HEK293 (cell line): ENCODE results near the gene PTPN18.

Experiments
- CTCF ChIA-PET: fragments of 350-600 bp; formaldehyde crosslinking; extraction: SDS; loops from one replicate; lab custom pipeline; 2021; ENCODE audit warnings: antibody characterized with exemption; lab: Yijun Ruan, JAX
- POLR2A ChIA-PET: fragments of 300-600 bp; formaldehyde crosslinking; extraction: SDS; loops from one replicate; lab custom pipeline; 2020; ENCODE audit warnings: antibody characterized with exemption, inconsistent platforms; lab: Yijun Ruan, JAX
- H3K27ac ChIP-seq: fragments of 200-500 bp; sonication (Bioruptor generic); 2 replicates; pipeline ENCODE4 v1.5.1; 2014; ENCODE audit warnings: low read depth, low read length, control low read depth, inconsistent platforms; ENCODE audit errors: extremely low read depth
- H3K36me3 ChIP-seq, 2 experiments: fragments of 200-500 bp in 1 of 2; sonication (Bioruptor generic) in 1 of 2; 1 replicate in 1 of 2; 2 replicates in 1 of 2; pipeline ENCODE4 v1.5.1; 2014 to 2017; ENCODE audit warnings: inconsistent platforms in 2 of 2, low read length in 2 of 2; ENCODE audit not compliant: control insufficient read depth in 2 of 2, insufficient read depth in 1 of 2
- H3K4me1 ChIP-seq: fragments of 200-500 bp; sonication (Bioruptor generic); 2 replicates; pipeline ENCODE4 v1.5.1; 2014; ENCODE audit warnings: mild to moderate bottlenecking, low read length, inconsistent platforms; ENCODE audit not compliant: control insufficient read depth, insufficient read depth
- H3K4me3 ChIP-seq: 2 replicates; pipeline ENCODE4 v1.5.1; 2011; ENCODE audit warnings: low read depth, mild to moderate bottlenecking, control low read depth, low read length, moderate library complexity
- H3K9me3 ChIP-seq: fragments of 200-500 bp; sonication (Bioruptor generic); 2 replicates; pipeline ENCODE4 v1.5.1; 2014; ENCODE audit warnings: low read depth, low read length, inconsistent platforms; ENCODE audit not compliant: control insufficient read depth, insufficient read depth
- BCL11B ChIP-seq: fragments of 450-650 bp; formaldehyde crosslinking; IDR thresholded peaks from 2 replicates; pipeline ENCODE4 v1.5.1; 2016; ENCODE audit warnings: low read depth, missing biosample characterization, missing genetic modification characterization
- GLIS2 ChIP-seq: fragments of 450-650 bp; formaldehyde crosslinking; IDR thresholded peaks from 2 replicates; pipeline ENCODE4 v1.5.1; 2016; ENCODE audit warnings: missing biosample characterization, missing genetic modification characterization
- MEIS1 ChIP-seq: sonication (generic); formaldehyde crosslinking; IDR thresholded peaks from 2 replicates; pipeline ENCODE4 v1.8.1; 2022; ENCODE audit warnings: missing genetic modification reagents, mild to moderate bottlenecking, borderline replicate concordance
- PBX3 ChIP-seq: sonication (generic); formaldehyde crosslinking; IDR thresholded peaks from 2 replicates; pipeline ENCODE4 v1.8.1; 2022; ENCODE audit warnings: mild to moderate bottlenecking, moderate library complexity, missing genetic modification reagents
- REPIN1 ChIP-seq: fragments of 450-650 bp; formaldehyde crosslinking; IDR thresholded peaks from 2 replicates; pipeline ENCODE4 v1.5.1; 2017; ENCODE audit warnings: missing biosample characterization, missing genetic modification characterization, low read depth
- ZFP41 ChIP-seq: fragments of 450-650 bp; formaldehyde crosslinking; IDR thresholded peaks from 2 replicates; pipeline ENCODE4 v1.5.1; 2016; ENCODE audit warnings: missing biosample characterization, missing genetic modification characterization, borderline replicate concordance
- ZIC2 ChIP-seq: fragments of 450-650 bp; formaldehyde crosslinking; IDR thresholded peaks from 2 replicates; pipeline ENCODE4 v1.5.1; 2016; ENCODE audit warnings: missing biosample characterization, missing genetic modification characterization
- ZNF148 ChIP-seq: fragments of 450-650 bp; formaldehyde crosslinking; IDR thresholded peaks from 2 replicates; pipeline ENCODE4 v1.5.0; 2017; ENCODE audit warnings: missing biosample characterization, missing genetic modification characterization, borderline replicate concordance
- ZNF202 ChIP-seq: fragments of 450-650 bp; formaldehyde crosslinking; IDR thresholded peaks from 2 replicates; pipeline ENCODE4 v1.5.1; 2016; ENCODE audit warnings: missing biosample characterization, missing genetic modification characterization, borderline replicate concordance
- ZNF324 ChIP-seq: fragments of 450-650 bp; formaldehyde crosslinking; IDR thresholded peaks from 2 replicates; pipeline ENCODE4 v1.5.1; 2016; ENCODE audit warnings: missing biosample characterization, missing genetic modification characterization
- ZNF544 ChIP-seq: fragments of 450-650 bp; formaldehyde crosslinking; IDR thresholded peaks from 2 replicates; pipeline ENCODE4 v1.5.0; 2017; ENCODE audit warnings: missing biosample characterization, missing genetic modification characterization
- ZNF548 ChIP-seq: fragments of 450-650 bp; formaldehyde crosslinking; IDR thresholded peaks from 2 replicates; pipeline ENCODE4 v1.5.1; 2016; ENCODE audit warnings: missing biosample characterization, missing genetic modification characterization
- ZNF621 ChIP-seq: fragments of 450-650 bp; formaldehyde crosslinking; IDR thresholded peaks from 2 replicates; pipeline ENCODE4 v1.5.1; 2017; ENCODE audit warnings: missing biosample characterization, missing genetic modification characterization
- ZNF660 ChIP-seq: fragments of 450-650 bp; IDR thresholded peaks from 2 replicates; pipeline ENCODE4 v1.5.1; 2018; ENCODE audit warnings: missing biosample characterization, mild to moderate bottlenecking, missing genetic modification characterization
- ZNF777 ChIP-seq: fragments of 450-650 bp; formaldehyde crosslinking; IDR thresholded peaks from 2 replicates; pipeline ENCODE4 v1.5.1; 2017; ENCODE audit warnings: missing biosample characterization, missing genetic modification characterization, borderline replicate concordance
- TF ChIP-seq, protein P1 (sequence below): fragments of 450-650 bp; formaldehyde crosslinking; IDR thresholded peaks from 2 replicates; pipeline ENCODE4 v1.5.1; 2016; ENCODE audit warnings: missing biosample characterization, missing genetic modification characterization
- TF ChIP-seq, protein P2 (sequence below): fragments of 450-650 bp; formaldehyde crosslinking; IDR thresholded peaks from 2 replicates; pipeline ENCODE4 v1.5.1; 2016; ENCODE audit warnings: missing biosample characterization, missing genetic modification characterization
- TF ChIP-seq, protein P3 (sequence below): fragments of 450-650 bp; formaldehyde crosslinking; optimal IDR thresholded peaks from 2 replicates; pipeline ENCODE3; 2016; ENCODE audit warnings: missing biosample characterization, mild to moderate bottlenecking, missing genetic modification characterization

The PTPN18 gene

DNA sequence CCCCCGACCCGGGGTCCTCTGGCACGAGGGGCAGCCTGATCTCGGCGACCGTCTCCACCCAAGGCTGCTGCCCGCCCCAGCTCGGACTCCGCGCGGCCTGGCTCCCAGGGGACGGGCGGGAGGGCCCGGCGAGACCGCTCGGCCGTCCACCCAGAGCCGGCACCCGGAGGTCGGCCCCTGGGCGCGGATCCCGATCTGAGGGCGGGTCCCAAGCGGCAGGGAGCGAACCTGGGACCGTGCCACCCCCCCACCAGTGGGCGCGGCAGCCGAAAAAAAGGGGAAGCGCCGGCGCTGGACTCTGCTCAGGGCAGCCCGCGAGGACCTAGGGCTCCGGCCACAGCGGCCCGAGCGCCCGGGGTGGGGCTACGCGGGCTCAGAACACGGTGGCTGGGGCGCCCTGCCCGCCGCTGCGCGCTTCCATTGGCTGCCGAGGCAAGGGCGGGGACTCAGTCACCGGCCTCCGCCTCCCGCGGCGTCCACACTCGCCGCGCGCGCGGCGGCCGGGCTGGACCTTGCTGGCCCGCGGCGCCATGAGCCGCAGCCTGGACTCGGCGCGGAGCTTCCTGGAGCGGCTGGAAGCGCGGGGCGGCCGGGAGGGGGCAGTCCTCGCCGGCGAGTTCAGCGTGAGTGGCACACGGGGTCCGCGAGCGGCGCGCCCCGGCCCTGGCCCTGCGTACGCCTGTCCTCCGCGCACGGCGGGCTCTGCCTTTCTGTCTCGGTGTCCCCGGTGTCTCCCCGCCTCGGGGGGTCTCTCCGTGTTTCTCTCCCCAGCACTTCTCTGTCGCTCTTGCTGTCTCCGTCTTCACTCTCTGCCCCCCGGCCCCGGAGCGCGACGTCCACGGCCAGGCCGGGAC lies at the start of gene PTPN18 (continued):
- TF ChIP-seq ZNF148 (tag by site-specific recombination) (no peak), MEIS1 (no peak), REPIN1 (tag by site-specific recombination) (no peak), GLIS2 (tag by site-specific recombination) (peak; percentile 11; the same call in 1 of the 2 replicates), ZNF660 (tag by site-specific recombination) (no peak), ZNF548 (no peak), ZNF777 (tag by site-specific recombination) (no peak), ZNF544 (tag by site-specific recombination) (no peak), ZFP41 (tag by site-specific recombination) (no peak), BCL11B (tag by site-specific recombination) (no peak), PBX3 (CRISPR knock-in tag) (peak; percentile 68; the same call in 1 of the 2 replicates), ZNF202 (no peak)
- TF ChIP-seq, protein P1, sequence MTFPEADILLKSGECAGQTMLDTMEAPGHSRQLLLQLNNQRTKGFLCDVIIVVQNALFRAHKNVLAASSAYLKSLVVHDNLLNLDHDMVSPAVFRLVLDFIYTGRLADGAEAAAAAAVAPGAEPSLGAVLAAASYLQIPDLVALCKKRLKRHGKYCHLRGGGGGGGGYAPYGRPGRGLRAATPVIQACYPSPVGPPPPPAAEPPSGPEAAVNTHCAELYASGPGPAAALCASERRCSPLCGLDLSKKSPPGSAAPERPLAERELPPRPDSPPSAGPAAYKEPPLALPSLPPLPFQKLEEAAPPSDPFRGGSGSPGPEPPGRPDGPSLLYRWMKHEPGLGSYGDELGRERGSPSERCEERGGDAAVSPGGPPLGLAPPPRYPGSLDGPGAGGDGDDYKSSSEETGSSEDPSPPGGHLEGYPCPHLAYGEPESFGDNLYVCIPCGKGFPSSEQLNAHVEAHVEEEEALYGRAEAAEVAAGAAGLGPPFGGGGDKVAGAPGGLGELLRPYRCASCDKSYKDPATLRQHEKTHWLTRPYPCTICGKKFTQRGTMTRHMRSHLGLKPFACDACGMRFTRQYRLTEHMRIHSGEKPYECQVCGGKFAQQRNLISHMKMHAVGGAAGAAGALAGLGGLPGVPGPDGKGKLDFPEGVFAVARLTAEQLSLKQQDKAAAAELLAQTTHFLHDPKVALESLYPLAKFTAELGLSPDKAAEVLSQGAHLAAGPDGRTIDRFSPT (tag by site-specific recombination), result no peak
- TF ChIP-seq, protein P2, sequence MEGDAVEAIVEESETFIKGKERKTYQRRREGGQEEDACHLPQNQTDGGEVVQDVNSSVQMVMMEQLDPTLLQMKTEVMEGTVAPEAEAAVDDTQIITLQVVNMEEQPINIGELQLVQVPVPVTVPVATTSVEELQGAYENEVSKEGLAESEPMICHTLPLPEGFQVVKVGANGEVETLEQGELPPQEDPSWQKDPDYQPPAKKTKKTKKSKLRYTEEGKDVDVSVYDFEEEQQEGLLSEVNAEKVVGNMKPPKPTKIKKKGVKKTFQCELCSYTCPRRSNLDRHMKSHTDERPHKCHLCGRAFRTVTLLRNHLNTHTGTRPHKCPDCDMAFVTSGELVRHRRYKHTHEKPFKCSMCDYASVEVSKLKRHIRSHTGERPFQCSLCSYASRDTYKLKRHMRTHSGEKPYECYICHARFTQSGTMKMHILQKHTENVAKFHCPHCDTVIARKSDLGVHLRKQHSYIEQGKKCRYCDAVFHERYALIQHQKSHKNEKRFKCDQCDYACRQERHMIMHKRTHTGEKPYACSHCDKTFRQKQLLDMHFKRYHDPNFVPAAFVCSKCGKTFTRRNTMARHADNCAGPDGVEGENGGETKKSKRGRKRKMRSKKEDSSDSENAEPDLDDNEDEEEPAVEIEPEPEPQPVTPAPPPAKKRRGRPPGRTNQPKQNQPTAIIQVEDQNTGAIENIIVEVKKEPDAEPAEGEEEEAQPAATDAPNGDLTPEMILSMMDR (tag by site-specific recombination), result peak; percentile 57; the same call in 1 of the 2 replicates
- TF ChIP-seq, protein P3, sequence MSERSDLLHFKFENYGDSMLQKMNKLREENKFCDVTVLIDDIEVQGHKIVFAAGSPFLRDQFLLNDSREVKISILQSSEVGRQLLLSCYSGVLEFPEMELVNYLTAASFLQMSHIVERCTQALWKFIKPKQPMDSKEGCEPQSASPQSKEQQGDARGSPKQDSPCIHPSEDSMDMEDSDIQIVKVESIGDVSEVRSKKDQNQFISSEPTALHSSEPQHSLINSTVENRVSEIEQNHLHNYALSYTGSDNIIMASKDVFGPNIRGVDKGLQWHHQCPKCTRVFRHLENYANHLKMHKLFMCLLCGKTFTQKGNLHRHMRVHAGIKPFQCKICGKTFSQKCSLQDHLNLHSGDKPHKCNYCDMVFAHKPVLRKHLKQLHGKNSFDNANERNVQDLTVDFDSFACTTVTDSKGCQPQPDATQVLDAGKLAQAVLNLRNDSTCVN (tag by site-specific recombination), result peak; percentile 80

DNA sequence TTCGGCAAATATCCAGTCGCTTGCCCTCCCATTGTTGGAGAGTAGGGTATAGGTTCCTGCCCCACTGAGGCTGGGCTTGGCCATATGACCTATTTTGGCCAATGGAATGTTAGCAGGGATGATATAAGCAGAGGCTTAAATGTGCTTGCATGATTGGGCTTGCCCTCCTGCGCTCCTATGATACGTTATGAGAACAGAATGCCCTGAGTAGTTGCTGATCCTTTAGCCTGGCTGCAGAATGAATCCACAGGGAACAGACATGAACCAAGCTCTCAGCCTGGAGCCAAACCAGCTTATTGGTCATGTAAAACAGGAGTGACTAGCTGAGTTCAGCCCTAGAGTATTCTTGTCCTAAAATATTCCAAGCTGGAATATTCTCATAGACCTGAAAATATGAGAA lies 48.0 kb upstream of the PTPN18 start:
- no peaks in the 10 kb centered on the region for H3K4me1 ChIP-seq
- H3K4me3 ChIP-seq, result no peak overlapping the region
- H3K9me3 ChIP-seq, result no peaks in the 10 kb centered on the region
- H3K36me3 ChIP-seq, result no peaks in the 10 kb centered on the region
- TF ChIP-seq ZNF621 (tag by site-specific recombination) (no peak), ZIC2 (tag by site-specific recombination) (no peak), ZNF324 (tag by site-specific recombination) (no peak), ZNF148 (tag by site-specific recombination) (no peak)
- no peak overlapping the region for H3K27ac ChIP-seq
- ChIA-PET CTCF (interaction anchor here (0.7 kb wide), 1 partner anchor 365 kb away, joined by 3 read pairs; no protein-coding TSS in a partner anchor), POLR2A (no interaction called here)
